Kidney epithelial cell (primary cell): Measurements from ENCODE around the gene TNFRSF4. TPM values are rescaled to one million over a fixed set of nuclear protein-coding genes. Genes with fewer than 3 reads are reported as not detected.

Experiments
- DNase-seq: peaks from one replicate; pipeline ENCODE4 v3.0.0-alpha.2; 2010; ENCODE audit warnings: low read depth
- H3K27me3 ChIP-seq: 2 replicates; pipeline ENCODE4 v1.6.0; 2011; ENCODE audit warnings: low read length; ENCODE audit not compliant: control insufficient read depth, insufficient read depth
- H3K36me3 ChIP-seq: 2 replicates; pipeline ENCODE4 v1.5.1; 2011; ENCODE audit warnings: low read length; ENCODE audit not compliant: control insufficient read depth, insufficient read depth
- H3K4me3 ChIP-seq: 2 replicates; pipeline ENCODE4 v1.5.1; 2011; ENCODE audit warnings: low read depth, mild to moderate bottlenecking, control low read depth, low read length
- CTCF ChIP-seq: IDR thresholded peaks from 2 replicates; pipeline ENCODE4 v1.5.1; 2011; ENCODE audit warnings: mild to moderate bottlenecking, moderate library complexity, low read length, control low read depth, inconsistent platforms; ENCODE audit not compliant: insufficient read depth, poor library complexity, severe bottlenecking
- total RNA-seq: library from RNA; depleted of rRNA; stranded (reverse); fragments of >200 nt; gene quantifications from 2 replicates; pipeline ENCODE4 v1.2.3, GENCODE V29; 2015

TNFRSF4 gene
- 0.25 and 3.6 TPM in 2 replicates for total RNA-seq

DNA sequence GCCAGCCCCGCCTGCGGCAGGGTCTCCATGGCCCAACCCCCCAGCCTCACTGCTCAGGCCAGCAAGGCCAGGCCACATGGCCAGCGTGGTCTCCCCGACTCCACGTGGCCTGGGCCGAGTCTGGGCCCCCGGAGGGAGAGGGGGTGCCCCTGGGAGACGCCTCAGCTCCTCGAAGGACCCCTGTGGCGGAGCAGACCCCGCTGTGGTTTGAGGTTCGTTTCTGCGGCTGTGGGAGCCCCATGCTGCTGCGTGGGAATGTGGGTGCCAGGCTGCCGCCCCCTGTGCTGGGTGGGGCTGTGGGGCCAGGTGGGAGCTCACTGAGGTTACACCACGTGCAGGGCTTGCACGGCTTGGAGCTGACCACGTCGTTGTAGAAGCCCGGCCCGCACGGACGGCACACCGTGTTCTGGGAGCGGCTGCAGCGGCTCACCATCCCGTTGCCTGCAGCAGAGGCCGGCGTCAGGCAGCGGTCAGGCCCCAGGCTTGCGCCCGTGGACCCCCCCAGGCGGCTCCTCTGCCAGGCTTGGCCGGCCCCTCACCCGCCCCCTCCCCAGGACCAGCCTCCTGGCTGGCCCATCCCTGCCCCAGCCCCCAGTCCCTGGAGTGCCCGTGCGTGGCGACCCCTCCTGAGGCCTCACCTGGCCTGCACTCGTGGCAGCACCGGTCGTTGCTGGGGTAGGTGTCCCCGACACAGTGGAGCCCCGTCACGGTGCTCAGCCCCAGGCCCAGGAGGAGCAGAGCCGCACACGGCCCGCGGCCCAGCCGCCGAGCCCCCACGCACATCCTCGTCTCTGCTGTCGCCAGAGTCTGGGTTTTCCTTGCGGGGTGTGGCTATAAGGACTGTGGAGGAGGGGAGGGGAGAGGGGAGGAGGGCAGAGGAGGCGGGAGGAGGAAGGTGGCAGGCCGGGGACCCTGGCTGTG, at the start of gene TNFRSF4:
Gene TNFRSF4 (minus strand): TSS at position 809 of the 921 bp plus-strand sequence. CDS start 26 bp downstream, at position 783.
- Histone ChIP-seq H3K36me3 (peaks cover 1% of the 10 kb centered on the region), H3K4me3 (no peak within 1 kb of the TSS), H3K27me3 (no peaks in the 10 kb centered on the region)
- no peak for DNase-seq
- TF ChIP-seq CTCF, result no peak

- TF ChIP-seq CTCF, result no peak
- Histone ChIP-seq H3K27me3 (no peaks in the 10 kb centered on the region), H3K4me3 (no peak overlapping the region), H3K36me3 (peaks cover 2% of the 10 kb centered on the region)
- no peak for DNase-seq
Observed at GRCh38 chr1:1262758-1263157, 48.8 kb upstream of the TNFRSF4 start.

DNA sequence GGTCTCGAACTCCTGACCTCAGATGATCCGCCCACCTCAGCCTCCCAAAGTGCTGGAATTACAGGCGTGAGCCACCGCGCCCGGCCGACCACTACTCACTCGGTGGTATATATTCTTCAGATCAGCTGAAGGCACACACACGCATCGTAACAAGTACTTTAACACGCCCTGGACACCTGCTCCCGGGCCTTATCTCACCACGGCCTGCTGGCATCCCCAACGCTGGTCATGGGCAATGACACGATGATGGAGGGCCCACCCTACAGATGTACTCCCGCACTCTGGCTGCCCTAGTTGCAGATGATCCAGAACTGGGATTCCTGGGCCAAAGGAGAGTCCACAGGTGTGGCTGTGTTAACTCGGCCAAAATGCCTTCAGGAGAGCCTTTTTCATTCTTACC, 48.1 kb upstream of the TNFRSF4 start:
- H3K36me3 ChIP-seq, result peaks cover 2% of the 10 kb centered on the region
- no peak for TF ChIP-seq CTCF

GRCh38 chr1:1260843-1261560, 47.0 kb upstream of the TNFRSF4 start:
- TF ChIP-seq CTCF, result no peak
- peaks cover 2% of the 10 kb centered on the region for H3K36me3 ChIP-seq
- no peak overlapping the region for H3K4me3 ChIP-seq
- no peaks in the 10 kb centered on the region for H3K27me3 ChIP-seq
- no peak for DNase-seq

More for the DNA sequence above, 48.1 kb upstream of the TNFRSF4 start:
- no peak for DNase-seq
- Histone ChIP-seq H3K4me3 (no peak overlapping the region), H3K27me3 (no peaks in the 10 kb centered on the region)

DNA sequence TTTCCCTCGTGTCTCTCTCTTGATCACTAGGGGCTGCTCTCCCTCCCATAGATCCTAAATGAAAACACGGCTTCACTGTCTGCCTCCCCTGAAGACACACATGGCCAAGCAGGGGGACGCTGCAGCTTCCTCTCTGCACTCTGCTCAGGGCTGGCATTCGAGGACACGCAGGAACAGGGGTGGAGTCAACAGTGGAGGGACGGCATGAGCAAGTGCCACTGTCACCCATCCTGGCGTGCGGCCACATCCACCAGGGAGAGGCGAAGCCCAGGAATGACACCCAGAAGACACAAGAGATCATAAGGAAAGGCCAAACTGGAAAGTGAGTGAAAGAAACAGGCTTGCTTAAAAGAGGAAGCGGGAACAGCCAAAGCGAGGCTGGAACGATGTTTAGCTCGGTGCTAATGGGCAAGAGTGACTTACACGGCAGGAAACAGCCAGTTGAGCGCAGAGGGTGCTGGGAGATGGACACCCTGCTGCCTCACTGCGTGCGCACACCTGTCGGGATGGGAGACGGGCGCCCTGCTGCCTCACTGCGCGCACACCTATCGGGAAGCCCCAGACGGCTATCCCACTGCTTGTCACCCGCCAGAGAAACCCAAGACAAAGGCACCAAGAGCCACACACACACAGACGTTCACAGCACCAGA, 46.1 kb upstream of the TNFRSF4 start:
- DNase-seq, result no peak
- no peak for TF ChIP-seq CTCF
- no peaks in the 10 kb centered on the region for H3K27me3 ChIP-seq
- H3K4me3 ChIP-seq, result no peak overlapping the region
- H3K36me3 ChIP-seq, result peaks cover 1% of the 10 kb centered on the region
